Suprapubic skin (tissue), 4 donors: ENCODE measurements around the gene GGT5. TPM values are rescaled to one million over a fixed set of nuclear protein-coding genes. Genes with fewer than 3 reads are reported as not detected.
A peak's percentile ranks its signal among the peaks of the same experiment; 100 is the strongest.

ENCODE experiments used
- DNase-seq, 2 donors: peaks; one replicate each; pipeline ENCODE4 v3.0.0-alpha.2; 2019; ENCODE audit warnings: low spot score in 2 of 2
- H3K27ac ChIP-seq: fragments of 200-600 bp; sonication (generic); one replicate; pipeline ENCODE4 v1.5.1; 2019
- H3K27me3 ChIP-seq: fragments of 200-600 bp; sonication (generic); one replicate; pipeline ENCODE4 v1.5.1; 2019
- H3K36me3 ChIP-seq: fragments of 200-600 bp; sonication (generic); one replicate; pipeline ENCODE4 v1.5.1; 2019
- H3K4me1 ChIP-seq: fragments of 200-600 bp; sonication (generic); one replicate; pipeline ENCODE4 v1.5.1; 2019
- H3K4me3 ChIP-seq: fragments of 200-600 bp; sonication (generic); one replicate; pipeline ENCODE4 v1.5.1; 2019; ENCODE audit warnings: mild to moderate bottlenecking
- H3K9me3 ChIP-seq: fragments of 200-600 bp; sonication (generic); one replicate; pipeline ENCODE4 v1.5.1; 2019
- EP300 ChIP-seq: sonication (generic); formaldehyde crosslinking; IDR thresholded peaks from one replicate; pipeline ENCODE4 v1.6.1; 2017; ENCODE audit warnings: antibody characterized with exemption
- POLR2A ChIP-seq, 2 donors: fragments of 450-650 bp; IDR thresholded peaks; one replicate each; pipeline ENCODE4 v1.6.1; 2017; ENCODE audit warnings: antibody characterized with exemption in 2 of 2, mild to moderate bottlenecking in 2 of 2, moderate library complexity in 2 of 2
- POLR2AphosphoS5 ChIP-seq, 3 donors: sonication (generic); formaldehyde crosslinking; IDR thresholded peaks; one replicate each; pipeline ENCODE4 v1.6.1; 2017; ENCODE audit warnings: antibody characterized with exemption in 3 of 3
- WGBS: methylation state at CpG from one replicate; pipeline ENCODE4 v1.1.5; 2018; 5-methylcytosine and 5-hydroxymethylcytosine counted together
- total RNA-seq, 4 donors: library from RNA; depleted of rRNA; stranded (reverse); fragments of >200 nt; gene quantifications; one replicate each; pipeline ENCODE4 v1.1.0, GENCODE V29; 2016
- TF ChIP-seq, protein P1 (sequence below), 2 donors: fragments of 200-600 bp in 1 of 2; fragments of 450-650 bp in 1 of 2; sonication (generic) in 1 of 2; IDR thresholded peaks; one replicate each; pipeline ENCODE4 v1.5.1; 2016 to 2019; ENCODE audit warnings: antibody characterized with exemption in 2 of 2, mild to moderate bottlenecking in 1 of 2, moderate library complexity in 1 of 2

GGT5 gene
- total RNA-seq, 4 donors from 2014 or later = 13.4 to 38.8 (median 17.5) TPM

GRCh38 chr22:24201681-24202614 lies 42.9 kb downstream of the GGT5 start:
- Histone ChIP-seq H3K27ac (no peak overlapping the region), H3K4me1 (peaks cover 24% of the 10 kb centered on the region), H3K36me3 (no peaks in the 10 kb centered on the region), H3K9me3 (no peaks in the 10 kb centered on the region), H3K27me3 (no peaks in the 10 kb centered on the region), H3K4me3 (no peak overlapping the region)
- TF ChIP-seq, protein P1, sequence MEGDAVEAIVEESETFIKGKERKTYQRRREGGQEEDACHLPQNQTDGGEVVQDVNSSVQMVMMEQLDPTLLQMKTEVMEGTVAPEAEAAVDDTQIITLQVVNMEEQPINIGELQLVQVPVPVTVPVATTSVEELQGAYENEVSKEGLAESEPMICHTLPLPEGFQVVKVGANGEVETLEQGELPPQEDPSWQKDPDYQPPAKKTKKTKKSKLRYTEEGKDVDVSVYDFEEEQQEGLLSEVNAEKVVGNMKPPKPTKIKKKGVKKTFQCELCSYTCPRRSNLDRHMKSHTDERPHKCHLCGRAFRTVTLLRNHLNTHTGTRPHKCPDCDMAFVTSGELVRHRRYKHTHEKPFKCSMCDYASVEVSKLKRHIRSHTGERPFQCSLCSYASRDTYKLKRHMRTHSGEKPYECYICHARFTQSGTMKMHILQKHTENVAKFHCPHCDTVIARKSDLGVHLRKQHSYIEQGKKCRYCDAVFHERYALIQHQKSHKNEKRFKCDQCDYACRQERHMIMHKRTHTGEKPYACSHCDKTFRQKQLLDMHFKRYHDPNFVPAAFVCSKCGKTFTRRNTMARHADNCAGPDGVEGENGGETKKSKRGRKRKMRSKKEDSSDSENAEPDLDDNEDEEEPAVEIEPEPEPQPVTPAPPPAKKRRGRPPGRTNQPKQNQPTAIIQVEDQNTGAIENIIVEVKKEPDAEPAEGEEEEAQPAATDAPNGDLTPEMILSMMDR (IDR thresholded peaks at IDR 0.05) = no peak
- TF ChIP-seq POLR2AphosphoS5 (IDR thresholded peaks at IDR 0.05) (no peak), POLR2A (IDR thresholded peaks at IDR 0.05) (no peak), EP300 (no peak)
- DNase-seq = no peak
- WGBS = 94% methylated on average over 26 of the region's 26 CpGs

- Histone ChIP-seq H3K36me3 (no peaks in the 10 kb centered on the region), H3K4me1 (peaks cover 27% of the 10 kb centered on the region), H3K27ac (no peak overlapping the region), H3K27me3 (no peaks in the 10 kb centered on the region), H3K4me3 (no peak overlapping the region), H3K9me3 (no peaks in the 10 kb centered on the region)
- no peak for DNase-seq
- WGBS = 77% methylated on average over 7 of the region's 7 CpGs
- TF ChIP-seq POLR2A (IDR thresholded peaks at IDR 0.05) = no peak
- no peak for TF ChIP-seq EP300
- TF ChIP-seq, protein P1 (IDR thresholded peaks at IDR 0.05) = no peak
- TF ChIP-seq POLR2AphosphoS5 (IDR thresholded peaks at IDR 0.05) = no peak
These were observed 44.2 kb downstream of the GGT5 start for GRCh38 chr22:24200619-24201212.

- DNase-seq = no peak
- H3K4me1 ChIP-seq = peaks cover 31% of the 10 kb centered on the region
- 90% methylated on average over 6 of the region's 6 CpGs for WGBS
- no peak for TF ChIP-seq POLR2A (IDR thresholded peaks at IDR 0.05)
- TF ChIP-seq EP300 = no peak
- no peak for TF ChIP-seq POLR2AphosphoS5 (IDR thresholded peaks at IDR 0.05)
- TF ChIP-seq, protein P1 (IDR thresholded peaks at IDR 0.05) = no peak
- no peaks in the 10 kb centered on the region for H3K36me3 ChIP-seq
- H3K27ac ChIP-seq = no peak overlapping the region
- H3K9me3 ChIP-seq = no peaks in the 10 kb centered on the region
- no peaks in the 10 kb centered on the region for H3K27me3 ChIP-seq
- H3K4me3 ChIP-seq = no peak overlapping the region
These were observed 46.2 kb downstream of the GGT5 start for GRCh38 chr22:24198682-24199052.

DNA sequence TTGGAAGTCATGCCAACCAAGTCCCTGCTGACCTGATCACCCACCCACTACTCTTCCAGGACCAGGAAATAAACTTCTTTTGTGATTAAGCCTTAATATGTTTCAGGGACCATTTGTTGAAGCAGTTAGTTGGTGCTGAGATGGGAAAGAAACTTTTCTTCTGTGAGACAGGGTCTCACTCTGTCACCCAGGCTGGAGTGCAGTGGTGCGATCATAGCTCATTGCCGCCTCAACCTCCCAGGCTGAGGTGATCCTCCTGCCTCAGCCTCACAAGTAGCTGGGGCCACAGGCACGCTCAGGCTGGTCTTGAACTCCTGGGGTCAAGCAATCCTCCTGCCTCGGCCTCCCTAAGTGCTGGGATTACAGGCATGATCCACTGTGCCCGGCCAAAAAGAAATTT lies 53.0 kb downstream of the GGT5 start:
- Histone ChIP-seq H3K27me3 (no peaks in the 10 kb centered on the region), H3K36me3 (no peaks in the 10 kb centered on the region), H3K9me3 (no peaks in the 10 kb centered on the region), H3K4me1 (peaks cover 31% of the 10 kb centered on the region), H3K27ac (no peak overlapping the region), H3K4me3 (no peak overlapping the region)
- no peak for DNase-seq
- TF ChIP-seq EP300 (no peak), POLR2A (IDR thresholded peaks at IDR 0.05) (no peak), POLR2AphosphoS5 (IDR thresholded peaks at IDR 0.05) (no peak)
- TF ChIP-seq, protein P1 (IDR thresholded peaks at IDR 0.05) = no peak
- 84% methylated on average over 5 of the region's 5 CpGs for WGBS

- TF ChIP-seq POLR2AphosphoS5 (IDR thresholded peaks at IDR 0.05) (no peak), POLR2A (IDR thresholded peaks at IDR 0.05) (no peak), EP300 (no peak)
- TF ChIP-seq, protein P1 (IDR thresholded peaks at IDR 0.05) = no peak
- H3K9me3 ChIP-seq = no peaks in the 10 kb centered on the region
- no peak overlapping the region for H3K27ac ChIP-seq
- H3K36me3 ChIP-seq = no peaks in the 10 kb centered on the region
- DNase-seq = peak in 1 of 2 donors; percentile 65
- H3K27me3 ChIP-seq = no peaks in the 10 kb centered on the region
- H3K4me3 ChIP-seq = no peak overlapping the region
- 84% methylated on average over 11 of the region's 12 CpGs for WGBS
- peaks cover 28% of the 10 kb centered on the region for H3K4me1 ChIP-seq
These were observed 53.5 kb downstream of the GGT5 start for GRCh38 chr22:24191381-24191841.
